GM23338 (cell line): ENCODE results near the gene SPDYE2B.
"Not testable (repeated sequence)": the region's sequence is repeated elsewhere in the genome, so short reads cannot be mapped to it uniquely, and the experiment has no call there.

Experiments used
- CREB1 ChIP-seq: fragments of 250-450 bp; sonication (Bioruptor Pico); IDR thresholded peaks from 2 replicates; pipeline ENCODE4 v1.5.0; 2020; ENCODE audit warnings: low read depth, mild to moderate bottlenecking, moderate library complexity
- CTCF ChIP-seq, 2 experiments: fragments of 200-600 bp in 1 of 2; sonication (generic) in 1 of 2; conservative IDR thresholded peaks; 2 replicates each; pipeline versions ENCODE4 v1.5.1 to v1.6.1; 2016 to 2017; ENCODE audit warnings: antibody characterized with exemption in 2 of 2, low read depth in 2 of 2, mild to moderate bottlenecking in 2 of 2, moderate library complexity in 1 of 2
- ETS1 ChIP-seq: IDR thresholded peaks from 2 replicates; pipeline ENCODE4 v1.6.1; 2016; ENCODE audit warnings: antibody characterized with exemption
- EZH2 ChIP-seq: fragments of 200-600 bp; sonication (generic); IDR thresholded peaks from one replicate; pipeline ENCODE4 v1.8.0; 2017; ENCODE audit warnings: antibody characterized with exemption, mild to moderate bottlenecking, low read depth; ENCODE audit not compliant: unreplicated experiment
- EZH2phosphoT487 ChIP-seq: fragments of 200-600 bp; sonication (generic); IDR thresholded peaks from one replicate; pipeline ENCODE4 v1.8.1; 2018; ENCODE audit warnings: antibody characterized with exemption; ENCODE audit not compliant: unreplicated experiment
- JUNB ChIP-seq: IDR thresholded peaks from one replicate; pipeline ENCODE4 v1.6.1; 2016; ENCODE audit warnings: antibody characterized with exemption; ENCODE audit not compliant: unreplicated experiment
- POLR2AphosphoS5 ChIP-seq: IDR thresholded peaks from 2 replicates; pipeline ENCODE4 v1.6.1; 2016; ENCODE audit warnings: antibody characterized with exemption, low read depth
- REST ChIP-seq: IDR thresholded peaks from one replicate; pipeline ENCODE4 v1.6.1; 2018; ENCODE audit warnings: antibody characterized with exemption; ENCODE audit not compliant: unreplicated experiment
- STAT1 ChIP-seq: IDR thresholded peaks from one replicate; pipeline ENCODE4 v1.6.1; 2016; ENCODE audit warnings: antibody characterized with exemption; ENCODE audit not compliant: unreplicated experiment
- ZNF114 ChIP-seq: fragments of 250-450 bp; sonication (Bioruptor Pico); IDR thresholded peaks from 2 replicates; pipeline ENCODE4 v1.5.0; 2020; ENCODE audit warnings: mild to moderate bottlenecking, moderate library complexity
- ZNF331 ChIP-seq: fragments of 250-450 bp; sonication (Bioruptor Pico); IDR thresholded peaks from 2 replicates; pipeline ENCODE4 v1.5.0; 2020; ENCODE audit warnings: low read depth, mild to moderate bottlenecking, moderate library complexity

- not testable (repeated sequence) for TF ChIP-seq CTCF (conservative IDR thresholded peaks at IDR 0.05; ENCODE audit: low read depth in 2 of 2); REST; POLR2AphosphoS5; ZNF114 (CRISPR knock-in tag); EZH2; EZH2phosphoT487; JUNB; CREB1; STAT1; ZNF331 (CRISPR knock-in tag); ETS1
Measured at GRCh38 chr7:102613575-102614345, 36.4 kb upstream of the SPDYE2B start.
